Mesodermal cell (in vitro differentiated cells): ENCODE data around the gene APP.
"Not testable (repeated sequence)": the region's sequence is repeated elsewhere in the genome, so short reads cannot be mapped to it uniquely, and the experiment has no call there.

Experiments
- H3K27ac ChIP-seq: 2 replicates; pipeline ENCODE4 v1.7.0; 2013; ENCODE audit warnings: mild to moderate bottlenecking, low read depth, low read length, moderate library complexity; ENCODE audit not compliant: severe bottlenecking
- H3K36me3 ChIP-seq: 2 replicates; pipeline ENCODE4 v1.7.1; 2013; ENCODE audit warnings: mild to moderate bottlenecking, low read length, moderate library complexity; ENCODE audit not compliant: control insufficient read depth, insufficient read depth
- H3K4me1 ChIP-seq: one replicate; pipeline ENCODE4 v1.7.1; 2013; ENCODE audit warnings: mild to moderate bottlenecking, low read length; ENCODE audit not compliant: insufficient read depth, control insufficient read depth, poor library complexity, severe bottlenecking
- H3K4me3 ChIP-seq: 2 replicates; pipeline ENCODE4 v1.7.0; 2013; ENCODE audit warnings: low read length, control low read depth, mild to moderate bottlenecking; ENCODE audit not compliant: insufficient read depth, poor library complexity, severe bottlenecking; ENCODE audit errors: extremely low read depth
- H3K9me3 ChIP-seq: 2 replicates; pipeline ENCODE4 v1.7.1; 2013; ENCODE audit warnings: mild to moderate bottlenecking, low read length, moderate library complexity; ENCODE audit not compliant: control insufficient read depth
- WGBS, 2 experiments: methylation state at CpG; one replicate each; pipeline ENCODE4 v1.1.5; 2013; ENCODE audit warnings: missing lambda C conversion rate in 2 of 2; ENCODE audit not compliant: insufficient coverage in 2 of 2; 5-methylcytosine and 5-hydroxymethylcytosine counted together

The APP gene

DNA sequence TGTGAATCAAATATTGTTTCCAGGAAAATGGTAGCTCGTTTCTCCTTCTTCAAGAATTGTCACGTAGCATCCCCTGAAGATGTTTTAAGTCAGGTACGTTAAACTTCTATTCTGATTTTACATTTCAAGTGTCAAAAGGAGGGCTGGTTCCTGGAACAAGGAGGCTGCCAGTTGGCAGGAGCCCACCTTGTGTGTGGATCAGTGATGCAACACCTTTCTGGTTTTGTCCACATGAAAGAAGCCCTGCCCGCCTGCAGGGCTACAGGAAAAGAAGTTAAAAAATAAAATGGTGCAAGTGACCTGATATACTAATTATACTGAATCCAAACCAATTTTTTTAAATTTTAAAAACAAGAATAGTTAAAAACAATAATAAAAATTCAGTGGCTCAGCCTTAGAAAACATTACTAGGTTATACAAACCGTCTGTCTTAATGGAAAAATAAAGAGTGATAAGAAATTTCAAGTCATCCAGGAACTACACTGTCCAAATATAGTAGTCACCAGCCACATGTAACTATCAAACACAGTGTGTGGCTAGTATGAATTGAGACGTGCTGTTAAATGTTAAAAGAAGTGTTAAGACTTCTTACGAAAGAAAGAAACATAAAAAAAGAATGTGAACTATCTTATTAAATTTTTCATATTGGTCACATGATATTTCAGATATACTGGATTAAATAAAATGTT is 123.1 kb downstream of the APP start:
- Histone ChIP-seq H3K36me3 (peaks cover 87% of the 10 kb centered on the region), H3K9me3 (no peaks in the 10 kb centered on the region), H3K4me1 (peaks cover 4% of the 10 kb centered on the region), H3K4me3 (no peak overlapping the region), H3K27ac (no peak overlapping the region)
- 100% methylated on average over 3 of the region's 7 CpGs; no CpG with 5 or more reads in 1 of the 2 experiments for WGBS, 2 experiments

DNA sequence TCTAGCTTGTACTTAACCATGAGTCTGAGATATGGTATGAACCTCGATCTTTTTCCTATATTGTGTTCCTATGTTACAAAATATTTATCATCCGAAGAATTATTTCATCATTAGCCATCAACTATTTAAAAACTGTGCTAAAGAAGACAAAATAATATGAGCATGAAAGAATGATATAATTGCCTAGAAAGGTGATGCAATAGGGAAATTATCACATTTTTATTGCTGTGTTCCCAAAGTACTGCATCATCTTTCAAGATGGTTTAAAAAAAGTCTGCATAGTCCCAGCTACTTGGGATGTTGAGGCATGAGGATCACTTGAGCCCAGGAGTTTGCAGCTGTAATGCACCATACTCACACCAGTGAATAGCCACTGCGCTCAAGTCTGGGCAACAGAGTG is 126.7 kb downstream of the APP start:
- Histone ChIP-seq H3K4me3 (no peak overlapping the region), H3K36me3 (peaks cover 74% of the 10 kb centered on the region), H3K27ac (no peak overlapping the region), H3K4me1 (no peaks in the 10 kb centered on the region), H3K9me3 (no peaks in the 10 kb centered on the region)
- 100% methylated on average over 1 of the region's 3 CpGs; no CpG with 5 or more reads in 1 of the 2 experiments for WGBS, 2 experiments

DNA sequence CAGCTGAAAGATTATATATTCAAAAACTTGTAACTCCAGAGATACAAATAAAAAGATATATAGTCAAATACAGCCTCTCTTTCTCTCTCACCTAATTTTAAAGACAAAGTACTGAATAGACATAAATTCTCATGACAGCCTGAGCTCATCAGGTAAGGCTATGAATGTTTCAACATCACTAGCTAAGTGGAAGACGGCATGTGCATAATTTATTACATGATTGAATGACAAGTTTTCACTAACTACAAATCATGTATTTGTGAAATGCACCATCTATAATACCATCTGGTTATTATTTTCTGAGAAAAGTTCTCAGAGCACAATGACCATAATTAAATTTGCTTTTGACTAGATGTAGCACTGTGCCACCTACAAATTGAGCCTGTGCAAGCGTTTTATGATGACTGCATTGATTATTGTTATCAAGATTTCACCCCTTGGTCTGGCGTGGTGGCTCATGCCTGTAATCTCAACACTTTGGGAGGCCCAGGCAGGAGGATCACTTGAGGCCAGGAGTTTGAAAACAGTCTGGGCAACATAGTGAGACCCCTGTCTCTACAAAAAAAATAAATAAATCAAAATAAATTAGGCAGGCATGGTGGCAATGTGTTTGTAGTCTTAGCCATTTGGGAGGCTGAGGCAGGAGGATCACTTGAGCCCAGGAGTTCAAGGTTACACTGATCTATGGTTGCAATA is 128.2 kb downstream of the APP start:
- WGBS, 2 experiments, result 87 to 100% methylated on average over 2 of the region's 3 CpGs
- H3K9me3 ChIP-seq, result no peaks in the 10 kb centered on the region
- peaks cover 3% of the 10 kb centered on the region for H3K4me1 ChIP-seq
- H3K4me3 ChIP-seq, result no peak overlapping the region
- no peak overlapping the region for H3K27ac ChIP-seq
- H3K36me3 ChIP-seq, result peaks cover 64% of the 10 kb centered on the region

DNA sequence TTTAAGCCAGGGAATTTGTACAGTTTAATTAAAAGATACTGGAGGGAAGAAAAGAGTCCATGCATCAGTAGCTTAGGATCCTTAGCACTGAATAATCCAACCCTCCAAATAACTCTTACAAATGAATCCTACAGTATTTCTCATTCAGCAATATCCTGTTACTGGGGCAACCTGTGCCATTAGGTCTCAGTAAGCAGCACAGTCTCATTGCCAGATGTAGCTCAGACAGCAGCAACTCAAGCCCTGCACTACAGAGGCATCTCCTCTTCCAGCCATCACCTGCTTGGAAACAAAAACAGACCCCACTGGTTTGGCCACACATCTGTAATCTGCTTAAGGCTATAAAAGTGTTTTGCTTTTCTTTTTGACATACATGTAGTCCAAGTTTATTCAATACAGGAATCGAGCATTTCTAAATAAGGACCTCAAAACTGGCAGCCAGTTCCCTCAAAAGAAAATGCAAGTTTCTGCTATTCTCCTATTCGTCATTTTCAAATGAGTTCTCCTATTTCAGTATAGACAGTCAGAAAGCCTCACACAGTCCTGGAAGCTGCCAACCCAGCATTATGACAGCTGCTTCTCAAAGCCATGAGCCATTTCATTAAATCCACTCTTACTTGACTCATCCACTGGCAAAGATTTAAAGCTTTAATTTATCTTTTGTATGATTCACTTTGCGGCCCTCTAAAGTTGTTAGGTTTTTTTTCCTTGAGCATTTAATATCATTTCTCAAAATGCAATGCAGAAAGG is 129.0 kb downstream of the APP start:
- no peak overlapping the region for H3K4me3 ChIP-seq
- H3K9me3 ChIP-seq, result no peaks in the 10 kb centered on the region
- WGBS, 2 experiments, result 90 to 94% methylated on average over 2 of the region's 3 CpGs
- H3K4me1 ChIP-seq, result peaks cover 3% of the 10 kb centered on the region
- peaks cover 57% of the 10 kb centered on the region for H3K36me3 ChIP-seq
- H3K27ac ChIP-seq, result no peak overlapping the region

DNA sequence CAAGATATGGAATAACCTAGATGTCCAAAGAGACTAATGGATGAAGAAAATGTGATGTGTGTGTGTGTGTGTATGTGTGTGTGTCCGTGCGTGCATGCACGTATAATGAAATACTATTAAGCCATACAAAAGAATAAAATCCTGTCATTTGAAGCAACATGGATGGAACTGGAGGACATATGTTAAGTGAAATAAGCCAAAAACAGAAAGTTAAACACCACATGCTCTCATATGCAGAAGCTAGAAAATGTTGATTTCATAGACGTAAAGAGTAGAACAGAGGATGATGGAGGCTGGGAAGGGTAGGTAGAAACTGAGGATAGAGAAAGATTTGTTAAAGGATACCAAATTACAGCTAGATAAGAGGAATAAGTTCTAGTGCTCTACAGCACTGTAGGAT is 133.7 kb downstream of the APP start:
- no peak overlapping the region for H3K27ac ChIP-seq
- WGBS, 2 experiments, result 100% methylated on average over 1 of the region's 4 CpGs; no CpG with 5 or more reads in 1 of the 2 experiments

DNA sequence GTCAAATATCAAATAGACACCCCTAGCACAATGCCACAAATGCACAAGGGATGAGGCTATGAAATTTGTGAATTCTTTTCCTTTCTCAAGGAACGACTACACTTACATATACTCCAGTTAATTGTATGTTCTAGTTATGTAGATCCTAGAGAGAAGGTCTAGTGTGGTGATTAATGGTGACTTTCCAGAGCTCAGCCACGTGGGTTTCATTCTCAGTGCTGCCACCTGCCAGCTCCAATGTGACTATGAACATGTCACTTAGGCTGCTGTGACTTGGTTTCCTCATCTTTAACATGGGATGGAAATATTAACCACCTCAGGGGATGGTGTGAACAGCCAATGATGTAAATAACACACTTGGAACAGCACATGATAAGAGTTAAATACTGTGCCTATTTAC is 138.3 kb downstream of the APP start:
- H3K9me3 ChIP-seq, result no peaks in the 10 kb centered on the region
- peaks cover 50% of the 10 kb centered on the region for H3K36me3 ChIP-seq
- no peak overlapping the region for H3K27ac ChIP-seq
- H3K4me3 ChIP-seq, result no peak overlapping the region
- no CpG with 5 or more reads among the region's 2 CpGs for WGBS, 2 experiments
- peaks cover 6% of the 10 kb centered on the region for H3K4me1 ChIP-seq

More for the DNA sequence above, 133.7 kb downstream of the APP start:
- no peak overlapping the region for H3K4me3 ChIP-seq
- H3K36me3 ChIP-seq, result peaks cover 44% of the 10 kb centered on the region
- no peaks in the 10 kb centered on the region for H3K9me3 ChIP-seq
- peaks cover 7% of the 10 kb centered on the region for H3K4me1 ChIP-seq

DNA sequence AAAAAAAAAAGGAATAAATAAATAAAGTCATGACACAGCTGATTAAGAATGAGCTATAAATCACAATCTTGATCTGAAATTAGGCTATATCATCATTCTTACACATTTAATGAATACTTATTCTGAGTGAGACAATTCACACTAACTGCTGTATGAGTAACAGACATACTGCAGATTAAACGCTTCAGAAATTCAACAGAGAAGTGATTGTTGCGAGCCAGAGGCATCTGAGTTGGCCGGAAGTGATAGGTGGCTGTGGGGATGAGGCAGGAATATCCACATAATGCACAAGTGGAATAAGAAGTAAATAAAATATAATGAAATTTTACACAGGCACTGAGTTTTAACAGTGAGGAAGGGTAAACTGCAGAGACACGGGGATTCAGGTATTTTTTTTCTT is 142.4 kb downstream of the APP start:
- Histone ChIP-seq H3K27ac (no peak overlapping the region), H3K9me3 (no peaks in the 10 kb centered on the region), H3K4me3 (no peak overlapping the region), H3K4me1 (peaks cover 10% of the 10 kb centered on the region), H3K36me3 (peaks cover 58% of the 10 kb centered on the region)
- WGBS, 2 experiments, result 80 to 100% methylated on average over 1 of the region's 4 CpGs

DNA sequence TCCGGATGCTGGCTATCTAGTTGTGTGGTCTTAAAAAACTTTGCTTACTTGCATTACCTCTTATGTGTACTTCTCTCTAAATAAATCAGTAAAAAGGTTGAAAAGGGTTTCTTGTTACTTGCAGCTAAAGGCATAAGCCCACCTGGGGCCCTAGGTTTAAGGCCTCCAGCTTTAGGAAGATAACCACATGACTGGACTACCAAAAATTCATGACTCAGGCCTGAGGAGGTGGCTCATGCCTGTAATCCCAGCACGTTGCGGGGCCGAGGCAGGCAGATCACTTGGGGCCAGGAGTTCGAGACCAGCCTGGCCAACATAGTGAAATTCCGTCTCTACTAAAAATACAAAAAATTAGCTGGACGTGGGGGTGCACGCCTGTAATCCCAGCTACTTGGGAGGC is 142.9 kb downstream of the APP start:
- 73 to 83% methylated on average over 4 to 5 of the region's 8 CpGs for whole genome bisulfite sequencing, 2 experiments
- no peak overlapping the region for H3K4me3 ChIP-seq
- no peak overlapping the region for H3K27ac ChIP-seq
- H3K9me3 ChIP-seq, result no peaks in the 10 kb centered on the region
- peaks cover 10% of the 10 kb centered on the region for H3K4me1 ChIP-seq
- peaks cover 53% of the 10 kb centered on the region for H3K36me3 ChIP-seq

DNA sequence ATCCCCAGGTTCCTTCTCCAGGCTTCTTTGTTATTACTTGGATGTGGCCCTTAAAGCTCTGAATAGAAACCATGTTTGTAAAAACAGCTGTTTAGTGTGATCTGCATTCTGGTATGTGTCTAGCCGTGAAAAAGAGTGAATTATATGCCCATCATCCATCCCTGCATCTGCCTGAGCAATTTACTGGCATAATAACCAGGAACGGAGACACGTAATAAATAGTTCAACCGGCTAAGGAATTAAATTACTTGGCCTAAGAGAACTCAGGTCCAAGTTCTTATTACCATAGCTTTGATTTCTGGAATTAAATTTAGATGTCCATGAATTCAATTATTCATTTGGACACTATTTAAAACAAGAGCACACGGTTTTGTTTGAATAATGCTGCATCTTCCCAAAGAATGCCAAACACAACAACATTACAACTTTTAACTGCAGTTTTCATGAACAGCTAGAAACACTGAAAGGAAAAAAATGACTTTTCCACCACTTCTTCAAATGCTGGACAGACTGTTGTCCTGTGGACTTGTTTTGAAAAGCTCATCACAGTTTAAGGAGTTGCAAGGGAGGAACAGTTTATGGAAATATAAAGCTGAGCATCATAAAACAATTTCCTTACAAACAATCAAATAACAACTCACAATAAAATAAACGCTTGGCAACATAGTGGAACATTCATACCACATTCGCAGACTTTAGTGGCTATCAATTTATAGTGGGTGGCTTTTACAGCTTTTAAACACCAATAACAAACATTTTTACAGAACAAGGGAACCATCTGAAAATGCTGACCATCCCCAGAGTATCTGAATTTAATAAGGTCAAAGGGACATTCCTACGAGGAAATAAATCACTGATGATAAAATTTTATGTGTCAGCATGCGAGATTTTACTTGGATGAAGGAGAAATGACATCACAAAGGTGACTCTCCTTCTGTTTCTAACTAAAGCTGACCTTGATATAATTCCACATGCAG is 144.7 kb downstream of the APP start:
- H3K4me1 ChIP-seq, result peaks cover 10% of the 10 kb centered on the region
- H3K4me3 ChIP-seq, result no peak overlapping the region
- peaks cover 54% of the 10 kb centered on the region for H3K36me3 ChIP-seq
- H3K27ac ChIP-seq, result no peak overlapping the region
- WGBS, 2 experiments, result 97 to 100% methylated on average over 4 to 5 of the region's 9 CpGs
- no peaks in the 10 kb centered on the region for H3K9me3 ChIP-seq

DNA sequence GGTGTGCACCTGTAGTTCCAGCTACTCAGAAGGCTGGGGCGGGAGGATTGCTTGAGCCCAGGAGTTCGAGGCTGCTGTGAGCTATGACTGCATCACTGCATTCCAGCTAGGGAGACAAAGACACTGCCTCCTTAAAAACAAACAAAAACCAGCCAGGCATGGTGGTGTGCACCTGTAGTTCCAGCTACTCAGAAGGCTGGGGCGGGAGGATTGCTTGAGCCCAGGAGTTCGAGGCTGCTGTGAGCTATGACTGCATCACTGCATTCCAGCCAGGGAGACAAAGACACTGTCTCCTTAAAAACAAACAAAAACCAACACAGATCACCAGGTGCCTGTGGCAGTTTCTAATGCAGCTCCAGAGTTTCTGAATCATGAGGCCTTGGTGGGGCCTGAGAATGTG is 147.2 kb downstream of the APP start:
- H3K27ac ChIP-seq, H3K4me3 ChIP-seq, H3K4me1 ChIP-seq, H3K9me3 ChIP-seq: not testable (repeated sequence)
- 100% methylated on average over 1 of the region's 4 CpGs for WGBS, 2 experiments
- H3K36me3 ChIP-seq, result peaks cover 49% of the 10 kb centered on the region
